Activated B cell treated with CpG ODN at 0.5 μM for 24 hours (primary cell): ENCODE data around the gene TTLL1. TPM values are rescaled to one million over a fixed set of nuclear protein-coding genes. Genes with fewer than 3 reads are reported as not detected.

Source experiments
- ATAC-seq: fragments of 200-7000 bp; cut with Tn5 transposase; one replicate; pipeline ENCODE4 v1.10.0; 2021; ENCODE audit warnings: low read depth, mild to moderate bottlenecking, moderate library complexity
- CTCF ChIA-PET: fragments of 350-600 bp; sonication (Branson Sonifier 250); formaldehyde crosslinking; loops from one replicate; lab custom pipeline; 2021; ENCODE audit warnings: antibody characterized with exemption; lab: Charles Lee
- POLR2A ChIA-PET: fragments of 350-600 bp; sonication (Branson Sonifier 250); formaldehyde crosslinking; loops from one replicate; lab custom pipeline; 2021; ENCODE audit warnings: antibody characterized with exemption; lab: Charles Lee
- DNase-seq: peaks from one replicate; pipeline ENCODE4 v3.0.0; 2022
- H3K27ac Mint-ChIP-seq: one replicate; pipeline ENCODE4 v1.8.0; 2020; ENCODE audit warnings: mixed read lengths
- H3K27me3 Mint-ChIP-seq: one replicate; pipeline ENCODE4 v1.8.0; 2021; ENCODE audit warnings: mixed read lengths
- H3K36me3 Mint-ChIP-seq: one replicate; pipeline ENCODE4 v1.8.0; 2021; ENCODE audit warnings: low read depth, mixed read lengths
- H3K4me1 Mint-ChIP-seq: one replicate; pipeline ENCODE4 v1.8.0; 2021; ENCODE audit warnings: mixed read lengths
- H3K4me3 Mint-ChIP-seq: one replicate; pipeline ENCODE4 v1.8.0; 2020; ENCODE audit warnings: mild to moderate bottlenecking, mixed read lengths
- H3K9me3 Mint-ChIP-seq: one replicate; pipeline ENCODE4 v1.8.0; 2020; ENCODE audit warnings: mixed read lengths
- intact Hi-C: fragments of 100-400 bp; cut with micrococcal nuclease; formaldehyde crosslinking; loops from one replicate; pipeline ENCODE4 v1.15.1; 2024
- total RNA-seq: library from RNA; stranded (reverse); gene quantifications from 2 replicates; pipeline ENCODE4 v1.2.3, GENCODE V29; 2022
- TF ChIP-seq, protein P1 (sequence below): fragments of 200-600 bp; IDR thresholded peaks from one replicate; pipeline ENCODE4 v1.8.0; 2022; ENCODE audit warnings: antibody characterized with exemption, mild to moderate bottlenecking

The TTLL1 gene
- total RNA-seq, 1 donor from 2014 or later = 1.2 TPM

GRCh38 chr22:43044290-43044712 is 44.9 kb downstream of the TTLL1 start:
- Mint-ChIP-seq H3K27ac (no peak overlapping the region), H3K36me3 (no peaks in the 10 kb centered on the region), H3K27me3 (no peaks in the 10 kb centered on the region), H3K4me3 (no peak overlapping the region), H3K4me1 (no peaks in the 10 kb centered on the region), H3K9me3 (no peaks in the 10 kb centered on the region)
- intact Hi-C loops = no loop called here
- CTCF ChIA-PET = no interaction called here
- ATAC-seq = no peak
- DNase-seq = no peak
- POLR2A ChIA-PET = no interaction called here
- TF ChIP-seq, protein P1, sequence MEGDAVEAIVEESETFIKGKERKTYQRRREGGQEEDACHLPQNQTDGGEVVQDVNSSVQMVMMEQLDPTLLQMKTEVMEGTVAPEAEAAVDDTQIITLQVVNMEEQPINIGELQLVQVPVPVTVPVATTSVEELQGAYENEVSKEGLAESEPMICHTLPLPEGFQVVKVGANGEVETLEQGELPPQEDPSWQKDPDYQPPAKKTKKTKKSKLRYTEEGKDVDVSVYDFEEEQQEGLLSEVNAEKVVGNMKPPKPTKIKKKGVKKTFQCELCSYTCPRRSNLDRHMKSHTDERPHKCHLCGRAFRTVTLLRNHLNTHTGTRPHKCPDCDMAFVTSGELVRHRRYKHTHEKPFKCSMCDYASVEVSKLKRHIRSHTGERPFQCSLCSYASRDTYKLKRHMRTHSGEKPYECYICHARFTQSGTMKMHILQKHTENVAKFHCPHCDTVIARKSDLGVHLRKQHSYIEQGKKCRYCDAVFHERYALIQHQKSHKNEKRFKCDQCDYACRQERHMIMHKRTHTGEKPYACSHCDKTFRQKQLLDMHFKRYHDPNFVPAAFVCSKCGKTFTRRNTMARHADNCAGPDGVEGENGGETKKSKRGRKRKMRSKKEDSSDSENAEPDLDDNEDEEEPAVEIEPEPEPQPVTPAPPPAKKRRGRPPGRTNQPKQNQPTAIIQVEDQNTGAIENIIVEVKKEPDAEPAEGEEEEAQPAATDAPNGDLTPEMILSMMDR = no peak

GRCh38 chr22:43042101-43042780 is 47.0 kb downstream of the TTLL1 start:
- H3K27me3 Mint-ChIP-seq = no peaks in the 10 kb centered on the region
- CTCF ChIA-PET = no interaction called here
- DNase-seq (no peak), ATAC-seq (no peak)
- H3K4me1 Mint-ChIP-seq = no peaks in the 10 kb centered on the region
- TF ChIP-seq, protein P1 = no peak
- POLR2A ChIA-PET = interaction anchor here (0.5 kb wide), 1 partner anchor 120 kb away, joined by 3 read pairs; no protein-coding TSS in a partner anchor
- no peaks in the 10 kb centered on the region for H3K36me3 Mint-ChIP-seq
- no peak overlapping the region for H3K4me3 Mint-ChIP-seq
- H3K27ac Mint-ChIP-seq = no peak overlapping the region
- intact Hi-C loops = no loop called here
- H3K9me3 Mint-ChIP-seq = no peaks in the 10 kb centered on the region

DNA sequence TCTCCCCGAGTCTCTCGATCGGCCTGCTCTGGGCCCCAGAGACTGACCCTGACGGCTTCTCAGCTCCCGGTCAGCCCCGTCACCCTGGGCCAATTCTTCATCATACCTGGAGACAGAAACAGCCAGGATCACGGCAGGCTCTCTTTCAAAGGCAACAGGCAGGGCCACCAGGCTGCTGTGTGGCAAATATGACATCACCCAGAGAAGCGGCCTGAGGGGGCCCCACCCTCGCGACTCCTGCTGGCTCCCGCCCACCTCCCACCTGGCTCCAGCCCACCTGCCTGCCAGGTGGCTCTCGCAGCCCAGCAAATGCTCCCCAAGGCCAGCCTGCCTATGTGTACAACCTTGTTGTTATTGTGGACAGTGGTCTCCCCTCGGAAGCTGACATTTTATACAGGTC is 49.4 kb downstream of the TTLL1 start:
- intact Hi-C loops = no loop called here
- ChIA-PET CTCF (interaction anchor here (0.6 kb wide), 2 partner anchors 77 to 239 kb away, joined by 3 read pairs; no protein-coding TSS in a partner anchor), POLR2A (interaction anchor here (0.7 kb wide), 1 partner anchor 194 kb away, joined by 4 read pairs; no protein-coding TSS in a partner anchor)
- Mint-ChIP-seq H3K4me1 (no peaks in the 10 kb centered on the region), H3K36me3 (no peaks in the 10 kb centered on the region), H3K4me3 (no peak overlapping the region), H3K27ac (no peak overlapping the region), H3K9me3 (no peaks in the 10 kb centered on the region), H3K27me3 (no peaks in the 10 kb centered on the region)
- DNase-seq = no peak
- ATAC-seq = no peak
- TF ChIP-seq, protein P1 = no peak

DNA sequence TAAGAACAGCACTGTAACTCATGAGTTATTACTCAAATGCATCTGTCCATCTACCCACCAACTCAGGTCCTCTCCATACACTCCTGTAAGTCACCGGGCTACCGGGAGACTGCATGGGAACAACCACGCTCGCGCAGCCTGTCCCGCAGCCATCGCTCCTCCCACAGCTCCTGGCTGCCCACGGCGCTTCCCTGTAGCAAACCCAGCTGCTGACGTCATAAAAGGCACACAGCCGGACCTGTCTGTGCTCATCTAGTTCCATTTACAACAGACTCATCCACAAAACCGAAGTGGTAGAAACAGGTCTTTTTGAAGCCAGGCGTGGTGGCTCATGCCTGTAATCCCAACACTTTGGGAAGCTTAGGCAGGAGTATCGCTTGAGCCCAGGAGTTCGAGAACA is 50.9 kb downstream of the TTLL1 start:
- no peak overlapping the region for H3K4me3 Mint-ChIP-seq
- TF ChIP-seq, protein P1 = no peak
- H3K27ac Mint-ChIP-seq = no peak overlapping the region
- ChIA-PET POLR2A (no interaction called here), CTCF (interaction anchor here (1.6 kb wide), 1 partner anchor 156 kb away, joined by 3 read pairs; no protein-coding TSS in a partner anchor)
- H3K4me1 Mint-ChIP-seq = peaks cover 2% of the 10 kb centered on the region
- no peak for DNase-seq
- intact Hi-C loops = no loop called here
- ATAC-seq = no peak
- no peaks in the 10 kb centered on the region for H3K9me3 Mint-ChIP-seq
- H3K27me3 Mint-ChIP-seq = no peaks in the 10 kb centered on the region
- no peaks in the 10 kb centered on the region for H3K36me3 Mint-ChIP-seq

DNA sequence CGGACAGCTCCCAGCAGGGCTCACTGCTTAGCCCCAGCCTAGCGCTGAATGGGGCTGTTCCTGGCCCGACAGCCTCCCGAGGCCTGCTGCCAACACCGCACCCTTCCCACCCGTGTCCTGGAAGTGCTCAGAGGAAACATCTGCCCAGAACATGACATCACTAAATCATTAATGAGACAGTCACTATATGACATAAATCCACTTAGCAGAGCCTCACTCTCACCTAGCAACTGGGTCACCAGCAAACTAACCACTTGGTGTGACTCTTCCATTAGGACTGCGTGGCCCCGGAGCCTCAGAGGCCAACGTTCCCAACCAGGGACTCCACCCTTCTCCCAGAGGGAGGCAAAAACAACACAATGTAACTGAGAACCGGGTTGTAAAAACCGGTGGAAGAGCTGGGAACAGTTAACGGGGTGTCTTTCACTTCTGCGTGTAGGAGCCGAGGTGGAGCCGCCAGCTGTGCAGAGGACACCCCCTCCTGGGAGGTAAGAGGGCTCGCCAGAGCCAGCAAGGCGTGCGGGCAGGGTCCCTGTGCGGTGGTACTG is 52.8 kb downstream of the TTLL1 start:
- H3K36me3 Mint-ChIP-seq = no peaks in the 10 kb centered on the region

More for the DNA sequence above, 52.8 kb downstream of the TTLL1 start:
- ATAC-seq (no peak), DNase-seq (no peak)
- no peaks in the 10 kb centered on the region for H3K27me3 Mint-ChIP-seq
- intact Hi-C loops = no loop called here
- TF ChIP-seq, protein P1 = no peak
- ChIA-PET POLR2A (no interaction called here), CTCF (no interaction called here)
- H3K4me3 Mint-ChIP-seq = no peak overlapping the region
- H3K4me1 Mint-ChIP-seq = peaks cover 2% of the 10 kb centered on the region
- no peak overlapping the region for H3K27ac Mint-ChIP-seq
- H3K9me3 Mint-ChIP-seq = no peaks in the 10 kb centered on the region
